ENCODE results near the gene RAB11A. TPM values are rescaled to one million over a fixed set of nuclear protein-coding genes. Genes with fewer than 3 reads are reported as not detected.
A peak's percentile ranks its signal among the peaks of the same experiment; 100 is the strongest.

RAB11A gene
- total and polyA plus RNA-seq, 2 of the 13 experiments (the other 11 are each of a cell fraction or from before 2014, with no cell fraction given), result 161 to 162 TPM

DNA sequence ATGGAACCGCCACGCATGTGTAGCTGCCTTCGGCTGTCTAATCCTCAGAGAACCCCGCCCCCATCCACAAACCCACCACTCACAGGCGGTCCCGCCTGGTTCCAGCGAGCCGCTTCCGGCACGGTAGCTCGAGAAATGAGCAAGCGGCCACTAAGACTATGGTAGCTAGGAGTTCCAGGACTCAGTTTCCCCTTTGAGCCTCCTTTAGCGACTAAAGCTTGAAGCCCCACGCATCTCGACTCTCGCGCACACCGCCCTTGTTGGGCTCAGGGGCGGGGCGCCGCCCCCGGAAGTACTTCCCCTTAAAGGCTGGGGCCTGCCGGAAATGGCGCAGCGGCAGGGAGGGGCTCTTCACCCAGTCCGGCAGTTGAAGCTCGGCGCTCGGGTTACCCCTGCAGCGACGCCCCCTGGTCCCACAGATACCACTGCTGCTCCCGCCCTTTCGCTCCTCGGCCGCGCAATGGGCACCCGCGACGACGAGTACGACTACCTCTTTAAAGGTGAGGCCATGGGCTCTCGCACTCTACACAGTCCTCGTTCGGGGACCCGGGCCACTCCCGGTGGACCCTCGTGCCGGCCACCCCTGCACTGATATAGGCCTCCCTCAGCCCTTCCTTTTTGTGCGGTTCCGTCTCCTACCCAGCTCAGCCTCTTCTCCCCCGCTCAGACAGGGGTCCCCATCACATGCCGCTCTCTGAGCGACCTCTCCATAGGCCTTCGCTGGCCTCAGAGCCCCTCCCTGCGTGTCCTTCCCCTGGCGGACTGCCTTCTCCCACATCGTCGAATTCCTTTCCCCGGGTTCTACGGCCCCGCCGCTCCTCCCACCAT, at the start of gene RAB11A (continued):
- 0 out of 2 replicates have a peak, but pooled peaks have one; percentile 58 for TF ChIP-seq ZBED4 (CRISPR knock-in tag; IDR thresholded peaks at IDR 0.05; ENCODE audit: borderline replicate concordance)
- TF ChIP-seq PCBP2 (optimal IDR thresholded peaks at IDR 0.05; ENCODE audit: low read depth, low read length, poor library complexity, severe bottlenecking), result no peak
- TF ChIP-seq, protein P1, sequence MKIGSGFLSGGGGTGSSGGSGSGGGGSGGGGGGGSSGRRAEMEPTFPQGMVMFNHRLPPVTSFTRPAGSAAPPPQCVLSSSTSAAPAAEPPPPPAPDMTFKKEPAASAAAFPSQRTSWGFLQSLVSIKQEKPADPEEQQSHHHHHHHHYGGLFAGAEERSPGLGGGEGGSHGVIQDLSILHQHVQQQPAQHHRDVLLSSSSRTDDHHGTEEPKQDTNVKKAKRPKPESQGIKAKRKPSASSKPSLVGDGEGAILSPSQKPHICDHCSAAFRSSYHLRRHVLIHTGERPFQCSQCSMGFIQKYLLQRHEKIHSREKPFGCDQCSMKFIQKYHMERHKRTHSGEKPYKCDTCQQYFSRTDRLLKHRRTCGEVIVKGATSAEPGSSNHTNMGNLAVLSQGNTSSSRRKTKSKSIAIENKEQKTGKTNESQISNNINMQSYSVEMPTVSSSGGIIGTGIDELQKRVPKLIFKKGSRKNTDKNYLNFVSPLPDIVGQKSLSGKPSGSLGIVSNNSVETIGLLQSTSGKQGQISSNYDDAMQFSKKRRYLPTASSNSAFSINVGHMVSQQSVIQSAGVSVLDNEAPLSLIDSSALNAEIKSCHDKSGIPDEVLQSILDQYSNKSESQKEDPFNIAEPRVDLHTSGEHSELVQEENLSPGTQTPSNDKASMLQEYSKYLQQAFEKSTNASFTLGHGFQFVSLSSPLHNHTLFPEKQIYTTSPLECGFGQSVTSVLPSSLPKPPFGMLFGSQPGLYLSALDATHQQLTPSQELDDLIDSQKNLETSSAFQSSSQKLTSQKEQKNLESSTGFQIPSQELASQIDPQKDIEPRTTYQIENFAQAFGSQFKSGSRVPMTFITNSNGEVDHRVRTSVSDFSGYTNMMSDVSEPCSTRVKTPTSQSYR (CRISPR knock-in tag; IDR thresholded peaks at IDR 0.05; ENCODE audit: borderline replicate concordance), result peak; percentile 64; the same call in 1 of the 2 replicates
- no peak for TF ChIP-seq ZNF547 (CRISPR knock-in tag; IDR thresholded peaks at IDR 0.05)
- TF ChIP-seq TBX3 (IDR thresholded peaks at IDR 0.05; ENCODE audit: borderline replicate concordance), result no peak
- peak; percentile 94 for TF ChIP-seq GABPA (IDR thresholded peaks at IDR 0.05; ENCODE audit: low read depth, low read length)
- peak; percentile 98 for TF ChIP-seq GABPA (CRISPR knock-in tag; IDR thresholded peaks at IDR 0.05; ENCODE audit: low read depth)
- no peak for TF ChIP-seq HOXA9 (CRISPR knock-in tag; IDR thresholded peaks at IDR 0.05; ENCODE audit: borderline replicate concordance)
- peak; percentile 99 for TF ChIP-seq NR2C2 (CRISPR knock-in tag; IDR thresholded peaks at IDR 0.05; ENCODE audit: borderline replicate concordance)
- peak; percentile 57; the same call in 1 of the 2 replicates for TF ChIP-seq RFXAP (CRISPR knock-in tag; IDR thresholded peaks at IDR 0.05; ENCODE audit: borderline replicate concordance)
- TF ChIP-seq NBN (conservative IDR thresholded peaks at IDR 0.05), result no peak
- TF ChIP-seq, protein P2, sequence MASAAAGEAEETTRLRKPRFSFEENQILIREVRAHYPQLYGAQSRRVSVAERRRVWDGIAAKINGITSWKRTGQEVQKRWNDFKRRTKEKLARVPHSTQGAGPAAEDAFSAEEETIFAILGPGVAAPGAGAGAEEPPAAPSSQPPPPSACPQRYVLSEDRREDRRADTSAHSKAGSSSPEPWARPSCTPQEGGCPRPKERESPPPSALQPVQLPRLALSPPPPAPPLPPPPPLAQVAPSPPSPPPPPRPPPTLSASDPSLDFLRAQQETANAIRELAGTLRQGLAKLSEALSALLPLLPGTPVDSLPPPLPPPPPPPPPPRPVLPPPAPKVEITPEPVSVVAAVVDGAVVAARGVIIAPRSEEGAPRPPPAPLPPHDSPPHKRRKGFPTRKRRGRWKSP (CRISPR knock-in tag; IDR thresholded peaks at IDR 0.05), result peak; percentile 68; the same call in 1 of the 2 replicates
- TF ChIP-seq ZNF737 (CRISPR knock-in tag; IDR thresholded peaks at IDR 0.05; ENCODE audit: borderline replicate concordance), result no peak
- peak; percentile 71 for TF ChIP-seq KMT2A (CRISPR knock-in tag; IDR thresholded peaks at IDR 0.05)
- 0 out of 2 replicates have a peak, but pooled peaks have one; percentile 3 for TF ChIP-seq MNT (IDR thresholded peaks at IDR 0.05)
- TF ChIP-seq ZBTB46 (CRISPR knock-in tag; IDR thresholded peaks at IDR 0.05; ENCODE audit: borderline replicate concordance), result no peak

Measured in HepG2 (cell line).